Transverse colon (tissue), 4 donors: ENCODE data around the gene GNG13. TPM values are rescaled to one million over a fixed set of nuclear protein-coding genes. Genes with fewer than 3 reads are reported as not detected.

ENCODE experiments used
- DNase-seq: peaks from one replicate; pipeline ENCODE4 v3.0.0-alpha.2; 2019
- H3K27ac ChIP-seq, 4 donors: fragments of 200-600 bp; sonication (generic); 2 replicates each; pipeline ENCODE4 v1.5.1; 2016 to 2018; ENCODE audit warnings: inconsistent platforms in 4 of 4
- H3K27me3 ChIP-seq: fragments of 200-600 bp; sonication (generic); 2 replicates; pipeline ENCODE4 v1.5.1; 2017; ENCODE audit warnings: inconsistent platforms
- H3K36me3 ChIP-seq, 4 donors: fragments of 200-600 bp; sonication (generic); 2 replicates each; pipeline ENCODE4 v1.5.1; 2017 to 2019; ENCODE audit warnings: inconsistent platforms in 4 of 4
- H3K4me1 ChIP-seq, 4 donors: fragments of 200-600 bp; sonication (generic); 2 replicates each; pipeline ENCODE4 v1.5.1; 2017 to 2020; ENCODE audit warnings: inconsistent platforms in 4 of 4
- H3K4me3 ChIP-seq, 4 donors: fragments of 200-600 bp; sonication (generic); 1 replicate in 1 of 4; 2 replicates in 3 of 4; pipeline versions ENCODE4 v1.5.1 to v1.6.1; 2017 to 2019; ENCODE audit warnings: inconsistent platforms in 4 of 4
- H3K9me3 ChIP-seq, 2 donors: fragments of 200-600 bp; sonication (generic); 2 replicates each; pipeline ENCODE4 v1.5.1; 2017 to 2019; ENCODE audit warnings: inconsistent platforms in 2 of 2
- CTCF ChIP-seq, 5 experiments: fragments of 200-600 bp in 3 of 5; fragments of 450-650 bp in 2 of 5; sonication (generic) in 3 of 5; IDR thresholded peaks; 1 replicate in 2 of 5; 2 replicates in 3 of 5; pipeline ENCODE4 v1.5.1; 2016 to 2017; ENCODE audit warnings: antibody characterized with exemption in 5 of 5, inconsistent platforms in 3 of 5, mild to moderate bottlenecking in 2 of 5, moderate library complexity in 1 of 5
- EP300 ChIP-seq: sonication (generic); formaldehyde crosslinking; IDR thresholded peaks from one replicate; pipeline ENCODE4 v1.6.1; 2017; ENCODE audit warnings: antibody characterized with exemption, low read depth
- POLR2A ChIP-seq: fragments of 450-650 bp; IDR thresholded peaks from one replicate; pipeline ENCODE4 v1.6.1; 2016; ENCODE audit warnings: antibody characterized with exemption, mild to moderate bottlenecking, moderate library complexity
- POLR2AphosphoS5 ChIP-seq, 3 donors: sonication (generic); formaldehyde crosslinking; IDR thresholded peaks; one replicate each; pipeline ENCODE4 v1.6.1; 2016; ENCODE audit warnings: antibody characterized with exemption in 3 of 3
- WGBS, 2 donors: methylation state at CpG; one replicate each; pipeline ENCODE4 v1.1.5; 2018; ENCODE audit warnings: low coverage in 1 of 2; 5-methylcytosine and 5-hydroxymethylcytosine counted together
- in situ Hi-C, 4 donors: fragments of 200-750 bp; cut with MboI; loops; one replicate each; pipeline versions ENCODE4 v1.15.0 to v1.15.1; 2017; ENCODE audit warnings: low sequenced_read_pairs in 3 of 4, low pct_ligation_motif_present in 1 of 4, low pct_unique_long_range_greater_than_20kb in 1 of 4
- intact Hi-C: fragments of 100-400 bp; cut with DNase I; formaldehyde crosslinking; loops from one replicate; pipeline ENCODE4 v1.15.1; 2023; ENCODE audit warnings: low total_unique reads
- total RNA-seq, 4 donors: library from RNA; depleted of rRNA; stranded (reverse); fragments of >200 nt; gene quantifications; one replicate each; pipeline ENCODE4 v1.1.0, GENCODE V29; 2016

The GNG13 gene
- total RNA-seq, 4 donors from 2014 or later: 0.48 TPM; not detected in 3

- in situ Hi-C loops (loop anchor here in 2 of 4 donors (25.0 kb wide), 1 partner anchor 238 kb away; the partner anchor contains the start of gene SSTR5 (in 2 of the 2)), intact Hi-C loops (no loop called here)
- no peak overlapping the region for H3K27ac ChIP-seq
- no peak for DNase-seq
- no peak overlapping the region for H3K4me3 ChIP-seq
- WGBS, 2 donors: 80% methylated on average over 1 to 13 of the region's 22 CpGs
- peaks cover 36% of the 10 kb centered on the region for H3K27me3 ChIP-seq
- TF ChIP-seq POLR2A (no peak), EP300 (no peak), CTCF (IDR thresholded peaks at IDR 0.05) (no peak), POLR2AphosphoS5 (IDR thresholded peaks at IDR 0.05) (no peak)
- no peaks in the 10 kb centered on the region for H3K4me1 ChIP-seq
- H3K36me3 ChIP-seq: no peaks in the 10 kb centered on the region
- no peaks in the 10 kb centered on the region for H3K9me3 ChIP-seq
Measured at GRCh38 chr16:824194-824593, 23.7 kb upstream of the GNG13 start.

GRCh38 chr16:822909-823297, 22.4 kb upstream of the GNG13 start:
- Histone ChIP-seq H3K36me3 (no peaks in the 10 kb centered on the region), H3K4me1 (no peaks in the 10 kb centered on the region), H3K27ac (no peak overlapping the region), H3K9me3 (no peaks in the 10 kb centered on the region), H3K27me3 (peaks cover 46% of the 10 kb centered on the region), H3K4me3 (no peak overlapping the region)
- 85% methylated on average over 9 of the region's 9 CpGs; no CpG with 5 or more reads in 1 of the 2 donors for WGBS, 2 donors
- in situ Hi-C loops: loop anchor here in 2 of 4 donors (25.0 kb wide), 1 partner anchor 239 kb away; the partner anchor contains the start of gene SSTR5 (in 2 of the 2)
- no peak for DNase-seq
- TF ChIP-seq POLR2A (no peak), POLR2AphosphoS5 (IDR thresholded peaks at IDR 0.05) (no peak), CTCF (IDR thresholded peaks at IDR 0.05) (no peak)
- intact Hi-C loops: no loop called here

- H3K36me3 ChIP-seq: no peaks in the 10 kb centered on the region
- peaks cover 52% of the 10 kb centered on the region for H3K27me3 ChIP-seq
- H3K4me1 ChIP-seq: no peaks in the 10 kb centered on the region
- no peak overlapping the region for H3K4me3 ChIP-seq
- no peak overlapping the region for H3K27ac ChIP-seq
- H3K9me3 ChIP-seq: no peaks in the 10 kb centered on the region
- TF ChIP-seq POLR2AphosphoS5 (IDR thresholded peaks at IDR 0.05): no peak
- TF ChIP-seq EP300: no peak
- TF ChIP-seq CTCF (IDR thresholded peaks at IDR 0.05): no peak
- TF ChIP-seq POLR2A: no peak
- no peak for DNase-seq
- in situ Hi-C loops (loop anchor here in 2 of 4 donors (25.0 kb wide), 1 partner anchor 240 kb away; the partner anchor contains the start of gene SSTR5 (in 2 of the 2)), intact Hi-C loops (no loop called here)
- 81% methylated on average over 19 of the region's 21 CpGs; no CpG with 5 or more reads in 1 of the 2 donors for WGBS, 2 donors
Measured at GRCh38 chr16:822174-822908, 21.8 kb upstream of the GNG13 start.

- H3K27ac ChIP-seq: no peak overlapping the region
- H3K9me3 ChIP-seq: no peaks in the 10 kb centered on the region
- TF ChIP-seq CTCF (IDR thresholded peaks at IDR 0.05) (no peak), POLR2A (no peak), EP300 (no peak), POLR2AphosphoS5 (IDR thresholded peaks at IDR 0.05) (no peak)
- H3K36me3 ChIP-seq: no peaks in the 10 kb centered on the region
- peaks cover 58% of the 10 kb centered on the region for H3K27me3 ChIP-seq
- in situ Hi-C loops (loop anchor here in 2 of 4 donors (25.0 kb wide), 1 partner anchor 241 kb away; the partner anchor contains the start of gene SSTR5 (in 2 of the 2)), intact Hi-C loops (no loop called here)
- no peaks in the 10 kb centered on the region for H3K4me1 ChIP-seq
- no peak overlapping the region for H3K4me3 ChIP-seq
- DNase-seq: no peak
- WGBS, 2 donors: 69% methylated on average over 13 of the region's 13 CpGs; no CpG with 5 or more reads in 1 of the 2 donors
Measured at GRCh38 chr16:821751-822150, 21.2 kb upstream of the GNG13 start.
